ENCODE measurements around the gene SLC34A1.

Gene SLC34A1

GRCh38 chr5:177353093-177353492, 31.1 kb upstream of the SLC34A1 start:
- H3K79me2 ChIP-seq (ENCODE audit: insufficient read depth, low read length) = peaks cover 32% of the 10 kb centered on the region
- no peaks in the 10 kb centered on the region for H3F3A ChIP-seq (ENCODE audit: low read depth)
- no peaks in the 10 kb centered on the region for H3K9me2 ChIP-seq (replicated peaks; ENCODE audit: low read depth, low read length)
- H3K9ac ChIP-seq (ENCODE audit: low read depth, low read length, poor library complexity, severe bottlenecking) = no peak overlapping the region
- H3K4me3 ChIP-seq (ENCODE audit: low read length, poor library complexity, severe bottlenecking) = no peak overlapping the region
- H3K4me2 ChIP-seq (ENCODE audit: low read depth, low read length, poor library complexity, severe bottlenecking) = no peak overlapping the region
- TF ChIP-seq EZH2phosphoT487 (IDR thresholded peaks at IDR 0.05; ENCODE audit: borderline replicate concordance) (no peak), CTCF (conservative IDR thresholded peaks at IDR 0.05; ENCODE audit: low read length) (no peak)
- H4K20me1 ChIP-seq (ENCODE audit: insufficient read depth, low read length, poor library complexity, severe bottlenecking) = peaks cover 4% of the 10 kb centered on the region
- no peaks in the 10 kb centered on the region for H3K9me3 ChIP-seq (ENCODE audit: insufficient read depth, low read depth, low read length)
- H3K36me3 ChIP-seq (ENCODE audit: insufficient read depth, low read length) = no peaks in the 10 kb centered on the region
- H2AFZ ChIP-seq (ENCODE audit: low read length) = no peak overlapping the region
- H3K27me3 ChIP-seq (ENCODE audit: insufficient read depth, low read length, poor library complexity, severe bottlenecking) = no peaks in the 10 kb centered on the region
- peaks cover 35% of the 10 kb centered on the region for H3K4me1 ChIP-seq (ENCODE audit: insufficient read depth, low read length, poor library complexity, severe bottlenecking)

- peaks cover 4% of the 10 kb centered on the region for H4K20me1 ChIP-seq (ENCODE audit: insufficient read depth, low read length, poor library complexity, severe bottlenecking)
- peaks cover 46% of the 10 kb centered on the region for H3K4me1 ChIP-seq (ENCODE audit: insufficient read depth, low read length, poor library complexity, severe bottlenecking)
- peaks cover 33% of the 10 kb centered on the region for H3K79me2 ChIP-seq (ENCODE audit: insufficient read depth, low read length)
- H3K4me3 ChIP-seq (ENCODE audit: low read length, poor library complexity, severe bottlenecking) = no peak overlapping the region
- no peaks in the 10 kb centered on the region for H3K27me3 ChIP-seq (ENCODE audit: insufficient read depth, low read length, poor library complexity, severe bottlenecking)
- no peaks in the 10 kb centered on the region for H3F3A ChIP-seq (ENCODE audit: low read depth)
- H3K9ac ChIP-seq (ENCODE audit: low read depth, low read length, poor library complexity, severe bottlenecking) = no peak overlapping the region
- TF ChIP-seq CTCF (conservative IDR thresholded peaks at IDR 0.05; ENCODE audit: low read length) = no peak
- no peak for TF ChIP-seq EZH2phosphoT487 (IDR thresholded peaks at IDR 0.05; ENCODE audit: borderline replicate concordance)
- no peak overlapping the region for H2AFZ ChIP-seq (ENCODE audit: low read length)
- no peak overlapping the region for H3K4me2 ChIP-seq (ENCODE audit: low read depth, low read length, poor library complexity, severe bottlenecking)
- H3K9me3 ChIP-seq (ENCODE audit: insufficient read depth, low read depth, low read length) = no peaks in the 10 kb centered on the region
- H3K9me2 ChIP-seq (replicated peaks; ENCODE audit: low read depth, low read length) = no peaks in the 10 kb centered on the region
- H3K36me3 ChIP-seq (ENCODE audit: insufficient read depth, low read length) = no peaks in the 10 kb centered on the region
Observed at GRCh38 chr5:177354256-177354655, 30.0 kb upstream of the SLC34A1 start.

GRCh38 chr5:177354711-177355110, 29.5 kb upstream of the SLC34A1 start:
- peaks cover 33% of the 10 kb centered on the region for H3K79me2 ChIP-seq (ENCODE audit: insufficient read depth, low read length)
- no peaks in the 10 kb centered on the region for H3K36me3 ChIP-seq (ENCODE audit: insufficient read depth, low read length)
- H3K4me2 ChIP-seq (ENCODE audit: low read depth, low read length, poor library complexity, severe bottlenecking) = no peak overlapping the region
- no peaks in the 10 kb centered on the region for H3K9me3 ChIP-seq (ENCODE audit: insufficient read depth, low read depth, low read length)
- H3K9me2 ChIP-seq (replicated peaks; ENCODE audit: low read depth, low read length) = no peaks in the 10 kb centered on the region
- no peaks in the 10 kb centered on the region for H3K27me3 ChIP-seq (ENCODE audit: insufficient read depth, low read length, poor library complexity, severe bottlenecking)
- H2AFZ ChIP-seq (ENCODE audit: low read length) = no peak overlapping the region
- H4K20me1 ChIP-seq (ENCODE audit: insufficient read depth, low read length, poor library complexity, severe bottlenecking) = peaks cover 4% of the 10 kb centered on the region
- no peak overlapping the region for H3K4me3 ChIP-seq (ENCODE audit: low read length, poor library complexity, severe bottlenecking)
- no peak overlapping the region for H3K9ac ChIP-seq (ENCODE audit: low read depth, low read length, poor library complexity, severe bottlenecking)
- TF ChIP-seq CTCF (conservative IDR thresholded peaks at IDR 0.05; ENCODE audit: low read length) (no peak), EZH2phosphoT487 (IDR thresholded peaks at IDR 0.05; ENCODE audit: borderline replicate concordance) (no peak)
- H3K4me1 ChIP-seq (ENCODE audit: insufficient read depth, low read length, poor library complexity, severe bottlenecking) = peaks cover 43% of the 10 kb centered on the region
- no peaks in the 10 kb centered on the region for H3F3A ChIP-seq (ENCODE audit: low read depth)

Data from Loucy (cell line).